H1 (cell line): Measurements from ENCODE around the gene ESCO1. TPM values are rescaled to one million over a fixed set of nuclear protein-coding genes. Genes with fewer than 3 reads are reported as not detected.

Experiments
- CTCF ChIA-PET: fragments of 300-600 bp; sonication (Branson Sonifier 250); formaldehyde crosslinking; loops from one replicate; lab custom pipeline; 2021; ENCODE audit not compliant: partially characterized antibody; lab: Charles Lee
- POLR2A ChIA-PET: fragments of 300-600 bp; sonication (Branson Sonifier 250); formaldehyde crosslinking; loops from one replicate; lab custom pipeline; 2021; ENCODE audit warnings: inconsistent platforms; ENCODE audit not compliant: partially characterized antibody; lab: Charles Lee
- DNase-seq, 2 experiments: peaks; one replicate each; pipeline versions ENCODE4 v3.0.0 to v3.0.0-alpha.2; 2010 to 2022; ENCODE audit warnings: low spot score in 2 of 2, low read depth in 1 of 2, mixed read lengths in 1 of 2
- FAIRE-seq: peaks from 2 replicates; lab custom pipeline; 2011; peaks lifted over from hg19 to GRCh38; lab: Jason Lieb, UNC
- H2AFZ ChIP-seq: 2 replicates; pipeline ENCODE4 v1.8.1; 2012; ENCODE audit warnings: low read length, inconsistent platforms
- H2AK5ac ChIP-seq: 2 replicates; pipeline ENCODE4 v1.6.1; 2013; ENCODE audit warnings: low read depth, low read length
- H2BK120ac ChIP-seq: replicated peaks from 2 replicates; pipeline ENCODE3; 2013; ENCODE audit warnings: low read depth, low read length, inconsistent platforms
- H2BK12ac ChIP-seq: 2 replicates; pipeline ENCODE4 v1.6.1; 2013; ENCODE audit warnings: low read depth, low read length
- H2BK15ac ChIP-seq: 2 replicates; pipeline ENCODE4 v1.6.1; 2013; ENCODE audit warnings: low read length
- H2BK20ac ChIP-seq: 2 replicates; pipeline ENCODE4 v1.6.1; 2013; ENCODE audit warnings: low read length
- H2BK5ac ChIP-seq: 2 replicates; pipeline ENCODE4 v1.6.1; 2013; ENCODE audit warnings: low read depth, low read length
- H3K14ac ChIP-seq: 2 replicates; pipeline ENCODE4 v1.6.1; 2013; ENCODE audit warnings: inconsistent platforms; ENCODE audit not compliant: insufficient read length
- H3K18ac ChIP-seq: 2 replicates; pipeline ENCODE4 v1.6.1; 2013; ENCODE audit warnings: low read length; ENCODE audit errors: extremely low read depth
- H3K23ac ChIP-seq: 2 replicates; pipeline ENCODE4 v1.6.1; 2013; ENCODE audit warnings: inconsistent platforms; ENCODE audit not compliant: insufficient read length
- H3K23me2 ChIP-seq: 2 replicates; pipeline ENCODE4 v1.6.1; 2013; ENCODE audit warnings: low read depth, low read length
- H3K27ac ChIP-seq: 2 replicates; pipeline ENCODE4 v1.6.1; 2011; ENCODE audit warnings: low read depth, low read length, inconsistent platforms
- H3K27me3 ChIP-seq, 4 experiments: replicated peaks in 1 of 4; 1 replicate in 1 of 4; 2 replicates in 3 of 4; pipeline versions ENCODE4 v1.6.1 to v1.8.1; 2011 to 2013; ENCODE audit warnings: low read length in 3 of 4, mild to moderate bottlenecking in 3 of 4, inconsistent platforms in 2 of 4, mixed read lengths in 2 of 4, moderate library complexity in 1 of 4; ENCODE audit not compliant: control insufficient read depth in 3 of 4, insufficient read depth in 3 of 4; ENCODE audit errors: extremely low read depth in 1 of 4
- H3K36me3 ChIP-seq, 4 experiments: 2 replicates each; pipeline versions ENCODE4 v1.6.1 to v1.8.1; 2011 to 2013; ENCODE audit warnings: mild to moderate bottlenecking in 4 of 4, low read length in 3 of 4, moderate library complexity in 2 of 4, control low read depth in 1 of 4, inconsistent platforms in 1 of 4; ENCODE audit not compliant: insufficient read depth in 4 of 4, control insufficient read depth in 2 of 4
- H3K4ac ChIP-seq: replicated peaks from 2 replicates; pipeline ENCODE3; 2013; ENCODE audit warnings: low read length, low read depth, mixed read lengths, inconsistent platforms; ENCODE audit not compliant: insufficient read length
- H3K4me1 ChIP-seq, 4 experiments: replicated peaks in 1 of 4; 1 replicate in 1 of 4; 2 replicates in 3 of 4; pipeline versions ENCODE4 v1.6.1 to v1.8.1; 2011 to 2013; ENCODE audit warnings: low read length in 3 of 4, inconsistent platforms in 2 of 4, mixed read lengths in 1 of 4; ENCODE audit not compliant: insufficient read depth in 4 of 4, control insufficient read depth in 3 of 4
- H3K4me2 ChIP-seq, 2 experiments: 2 replicates each; pipeline versions ENCODE4 v1.6.1 to v1.8.1; 2011 to 2013; ENCODE audit warnings: low read depth in 2 of 2, low read length in 2 of 2, control low read depth in 1 of 2, inconsistent platforms in 1 of 2, mild to moderate bottlenecking in 1 of 2; ENCODE audit not compliant: insufficient read depth in 1 of 2
- H3K4me3 ChIP-seq, 4 experiments: fragments of 200-600, 300-600 bp in 1 of 4; sonication (generic), shearing (Covaris generic), sonication (Bioruptor Twin) in 1 of 4; 2 replicates each; pipeline versions ENCODE4 v1.5.1 to v1.8.1; 2011 to 2016; ENCODE audit warnings: low read length in 4 of 4, low read depth in 3 of 4, control low read depth in 2 of 4, inconsistent platforms in 2 of 4, mild to moderate bottlenecking in 2 of 4, mixed read lengths in 1 of 4, moderate library complexity in 1 of 4; ENCODE audit not compliant: insufficient read depth in 2 of 4; ENCODE audit errors: extremely low read depth in 1 of 4
- H3K56ac ChIP-seq: replicated peaks from 2 replicates; pipeline ENCODE3; 2013; ENCODE audit warnings: low read depth, mild to moderate bottlenecking, mixed read lengths, low read length, inconsistent platforms; ENCODE audit not compliant: insufficient read length
- H3K79me1 ChIP-seq: 2 replicates; pipeline ENCODE4 v1.6.1; 2013; ENCODE audit warnings: low read depth, low read length, control low read depth
- H3K79me2 ChIP-seq, 2 experiments: 2 replicates each; pipeline versions ENCODE4 v1.6.1 to v1.8.1; 2012 to 2013; ENCODE audit warnings: low read length in 2 of 2, mild to moderate bottlenecking in 2 of 2, inconsistent platforms in 1 of 2; ENCODE audit not compliant: insufficient read depth in 2 of 2, control insufficient read depth in 1 of 2
- H3K9ac ChIP-seq, 4 experiments: replicated peaks in 1 of 4; 1 replicate in 1 of 4; 2 replicates in 3 of 4; pipeline versions ENCODE4 v1.6.1 to v1.8.1; 2011 to 2013; ENCODE audit warnings: low read depth in 3 of 4, low read length in 3 of 4, control low read depth in 2 of 4, mild to moderate bottlenecking in 2 of 4, moderate library complexity in 2 of 4, inconsistent platforms in 1 of 4; ENCODE audit errors: extremely low read depth in 1 of 4
- H3K9me3 ChIP-seq, 2 experiments: 2 replicates each; pipeline versions ENCODE4 v1.6.1 to v1.8.1; 2012 to 2013; ENCODE audit warnings: mild to moderate bottlenecking in 2 of 2, moderate library complexity in 2 of 2, control low read depth in 1 of 2, inconsistent platforms in 1 of 2, low read depth in 1 of 2, low read length in 1 of 2, mixed read lengths in 1 of 2; ENCODE audit not compliant: insufficient read depth in 2 of 2
- H4K20me1 ChIP-seq, 2 experiments: replicated peaks in 1 of 2; 2 replicates each; pipeline versions ENCODE3 to v1.8.1; 2011 to 2013; ENCODE audit warnings: inconsistent platforms in 2 of 2, low read length in 2 of 2, mild to moderate bottlenecking in 1 of 2; ENCODE audit not compliant: insufficient read depth in 2 of 2, control insufficient read depth in 1 of 2
- H4K5ac ChIP-seq: 2 replicates; pipeline ENCODE4 v1.6.1; 2013; ENCODE audit warnings: low read length, low read depth, mixed read lengths, inconsistent platforms; ENCODE audit not compliant: insufficient read length
- H4K8ac ChIP-seq: 2 replicates; pipeline ENCODE4 v1.8.0; 2013; ENCODE audit warnings: mild to moderate bottlenecking, moderate library complexity, low read length, inconsistent platforms; ENCODE audit not compliant: insufficient read depth; ENCODE audit errors: extremely low read depth
- H4K91ac ChIP-seq: replicated peaks from 2 replicates; pipeline ENCODE3; 2013; ENCODE audit warnings: low read length, mixed read lengths, inconsistent platforms; ENCODE audit not compliant: insufficient read length
- CBX5 ChIP-seq: fragments of 300-800, 300-1000 bp; sonication (generic); IDR thresholded peaks from 2 replicates; pipeline ENCODE4 v1.7.1; 2016; ENCODE audit warnings: antibody characterized with exemption, low read length, low read depth
- CHD1 ChIP-seq: IDR thresholded peaks from 2 replicates; pipeline ENCODE4 v1.6.1; 2012; ENCODE audit warnings: low read depth, low read length, improper control_type of control experiment
- CHD2 ChIP-seq: IDR thresholded peaks from 2 replicates; pipeline ENCODE4 v1.6.1; 2012; ENCODE audit warnings: low read length, improper control_type of control experiment
- EZH2 ChIP-seq: fragments of 200-600 bp; sonication (generic); IDR thresholded peaks from 2 replicates; pipeline ENCODE4 v1.7.1; 2012; ENCODE audit warnings: low read depth, mild to moderate bottlenecking, moderate library complexity, low read length, inconsistent platforms; ENCODE audit not compliant: severe bottlenecking
- HDAC2 ChIP-seq, 2 experiments: fragments of 300-600 bp in 1 of 2; sonication (generic) in 1 of 2; IDR thresholded peaks; 2 replicates each; pipeline ENCODE4 v1.6.1; 2011 to 2012; ENCODE audit warnings: low read depth in 2 of 2, low read length in 2 of 2, mild to moderate bottlenecking in 2 of 2, moderate library complexity in 2 of 2, borderline replicate concordance in 1 of 2, inconsistent platforms in 1 of 2
- HDAC6 ChIP-seq: IDR thresholded peaks from one replicate; pipeline ENCODE4 v1.7.1; 2012; ENCODE audit warnings: low read depth, mild to moderate bottlenecking, inconsistent platforms, low read length, moderate library complexity
- POLR2AphosphoS5 ChIP-seq: IDR thresholded peaks from 2 replicates; pipeline ENCODE4 v1.6.1; 2011; ENCODE audit warnings: low read depth, low read length
- RBBP5 ChIP-seq: IDR thresholded peaks from 2 replicates; pipeline ENCODE4 v1.7.1; 2012; ENCODE audit warnings: low read depth, mild to moderate bottlenecking, inconsistent platforms, low read length, moderate library complexity, borderline replicate concordance
- RFX5 ChIP-seq: IDR thresholded peaks from 2 replicates; pipeline ENCODE4 v1.6.1; 2011; ENCODE audit warnings: low read depth, low read length, improper control_type of control experiment, borderline replicate concordance
- WGBS, 2 experiments: shearing (Covaris generic) in 1 of 2; methylation state at CpG; one replicate each; pipeline versions ENCODE4 v1.1.6 to v1.1.7; 2013 to 2015; ENCODE audit warnings: low lambda C conversion rate in 2 of 2, mixed read lengths in 2 of 2, inconsistent platforms in 1 of 2, low coverage in 1 of 2, missing lambda C conversion rate in 1 of 2; ENCODE audit not compliant: insufficient replicate concordance in 2 of 2, insufficient coverage in 1 of 2, insufficient read length in 1 of 2; ENCODE audit errors: extremely low coverage in 1 of 2, missing lambda C conversion rate in 1 of 2; 5-methylcytosine and 5-hydroxymethylcytosine counted together
- polyA plus RNA-seq, 7 experiments: library from polyadenylated mRNA; depleted of rRNA in 3 of 7; stranded (reverse) in 5 of 7; unstranded in 2 of 7; fragments of >200 nt in 5 of 7; fragments of 200-250 nt in 2 of 7; gene quantifications; 1 replicate in 5 of 7; 2 replicates in 1 of 7; 4 replicates in 1 of 7; pipeline versions ENCODE4 v1.2.1 to v1.2.3, GENCODE V29; 2011 to 2013; ENCODE audit warnings: missing spikeins in 2 of 7, mixed read lengths in 2 of 7
- total RNA-seq: library from RNA; stranded (reverse); fragmentation: NEBNext Ultra II Directional; extraction: Animal tissue kit (Norgen Biotek cat#: 25700); gene quantifications from 2 replicates; pipeline ENCODE4 v1.2.1, GENCODE V29; 2021
- TF ChIP-seq, protein P1 (sequence below): IDR thresholded peaks from 2 replicates; pipeline ENCODE4 v1.6.1; 2012; ENCODE audit warnings: inconsistent platforms
- TF ChIP-seq, protein P2 (sequence below): IDR thresholded peaks from 2 replicates; pipeline ENCODE4 v1.6.1; 2011; ENCODE audit warnings: low read length, improper control_type of control experiment
- TF ChIP-seq, protein P3 (sequence below): IDR thresholded peaks from 2 replicates; pipeline ENCODE4 v1.6.1; 2012; ENCODE audit warnings: inconsistent platforms

ESCO1 gene
- total and polyA plus RNA-seq, 2 of the 8 experiments (the other 6 are each of a cell fraction or from before 2014, with no cell fraction given), result 5.8 to 48.3 TPM

DNA sequence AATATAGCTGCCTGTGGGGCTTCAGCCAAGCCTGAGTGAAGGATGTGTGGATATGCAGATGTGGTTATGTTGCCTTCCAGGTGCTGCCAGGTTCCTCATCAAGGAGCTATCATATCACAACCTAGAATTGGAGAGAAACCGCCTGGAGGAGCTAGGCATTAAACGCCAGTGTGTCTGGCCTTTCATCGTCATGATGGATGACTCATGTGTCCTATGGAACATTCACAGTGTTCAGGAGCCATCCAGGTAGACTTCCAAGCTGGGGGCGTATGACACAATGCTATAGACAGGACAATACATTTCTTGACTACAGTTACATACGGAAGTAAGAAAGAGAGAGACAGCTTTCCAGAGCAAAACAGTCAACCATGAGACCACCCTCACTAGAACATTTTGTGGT, 86.8 kb downstream of the ESCO1 start:
- Histone ChIP-seq H2BK5ac (no peak overlapping the region), H3K79me1 (0 out of 2 replicates have a peak, but pooled peaks cover 2% of the 10 kb centered on the region), H3K4me3 (no peak overlapping the region), H4K5ac (no peak overlapping the region), H3K4me1 (no peaks in the 10 kb centered on the region), H4K8ac (no peak overlapping the region), H2AFZ (no peak overlapping the region), H3K27me3 (no peaks in the 10 kb centered on the region), H3K27ac (no peak overlapping the region), H3K23ac (no peak overlapping the region), H3K9me3 (no peaks in the 10 kb centered on the region; a peak in 1 of 4 replicates), H3K4me2 (no peak overlapping the region), H3K23me2 (no peaks in the 10 kb centered on the region), H2BK12ac (no peak overlapping the region), H2BK15ac (no peak overlapping the region), H3K36me3 (peaks cover 0 to 20% (median 4%) of the 10 kb centered on the region in 4 experiments; a peak in 4 of 8 replicates), H3K9ac (no peak overlapping the region), H3K4ac (no peak overlapping the region), H4K91ac (no peak overlapping the region), H3K79me2 (no peaks in the 10 kb centered on the region), H3K18ac (no peak overlapping the region), H4K20me1 (no peaks in the 10 kb centered on the region), H2AK5ac (no peak overlapping the region), H2BK120ac (no peak overlapping the region), H3K14ac (no peak overlapping the region), H3K56ac (no peak overlapping the region), H2BK20ac (no peak overlapping the region)
- peak in 1 of 2 experiments; percentile 30 for DNase-seq
- ChIA-PET POLR2A (interaction anchor here (1.1 kb wide), 1 partner anchor 25 kb away, joined by 3 read pairs; no protein-coding TSS in a partner anchor), CTCF (interaction anchor here (0.8 to 1.6 kb wide), 3 partner anchors 11 to 25 kb away, joined by 3 to 5 read pairs (median 4); no protein-coding TSS in a partner anchor)
- 88% methylated on average over 5 of the region's 5 CpGs; no CpG with 5 or more reads in 1 of the 2 experiments for WGBS, 2 experiments
- FAIRE-seq, result no peak
- TF ChIP-seq, protein P1, sequence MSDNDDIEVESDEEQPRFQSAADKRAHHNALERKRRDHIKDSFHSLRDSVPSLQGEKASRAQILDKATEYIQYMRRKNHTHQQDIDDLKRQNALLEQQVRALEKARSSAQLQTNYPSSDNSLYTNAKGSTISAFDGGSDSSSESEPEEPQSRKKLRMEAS, result no peak
- TF ChIP-seq, protein P2, sequence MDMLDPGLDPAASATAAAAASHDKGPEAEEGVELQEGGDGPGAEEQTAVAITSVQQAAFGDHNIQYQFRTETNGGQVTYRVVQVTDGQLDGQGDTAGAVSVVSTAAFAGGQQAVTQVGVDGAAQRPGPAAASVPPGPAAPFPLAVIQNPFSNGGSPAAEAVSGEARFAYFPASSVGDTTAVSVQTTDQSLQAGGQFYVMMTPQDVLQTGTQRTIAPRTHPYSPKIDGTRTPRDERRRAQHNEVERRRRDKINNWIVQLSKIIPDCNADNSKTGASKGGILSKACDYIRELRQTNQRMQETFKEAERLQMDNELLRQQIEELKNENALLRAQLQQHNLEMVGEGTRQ, result no peak
- TF ChIP-seq HDAC2 (IDR thresholded peaks at IDR 0.05; ENCODE audit: borderline replicate concordance in 1 of 2, low read depth in 2 of 2, low read length in 2 of 2) (no peak), CHD1 (no peak), RBBP5 (no peak), EZH2 (no peak), CHD2 (no peak), CBX5 (no peak), HDAC6 (no peak), RFX5 (no peak), POLR2AphosphoS5 (no peak)
- TF ChIP-seq, protein P3, sequence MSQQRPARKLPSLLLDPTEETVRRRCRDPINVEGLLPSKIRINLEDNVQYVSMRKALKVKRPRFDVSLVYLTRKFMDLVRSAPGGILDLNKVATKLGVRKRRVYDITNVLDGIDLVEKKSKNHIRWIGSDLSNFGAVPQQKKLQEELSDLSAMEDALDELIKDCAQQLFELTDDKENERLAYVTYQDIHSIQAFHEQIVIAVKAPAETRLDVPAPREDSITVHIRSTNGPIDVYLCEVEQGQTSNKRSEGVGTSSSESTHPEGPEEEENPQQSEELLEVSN, result no peak
